ENCODE results near the gene ZMIZ2. TPM values are rescaled to one million over a fixed set of nuclear protein-coding genes. Genes with fewer than 3 reads are reported as not detected.
A peak's percentile ranks its signal among the peaks of the same experiment; 100 is the strongest.

Gene ZMIZ2
- total RNA-seq, 1 donor: 18.8 TPM

GRCh38 chr7:44713141-44713540 lies 35.5 kb upstream of the ZMIZ2 start:
- Histone ChIP-seq H3K79me2 (ENCODE audit: insufficient read depth, low read length) (no peaks in the 10 kb centered on the region), H4K20me1 (ENCODE audit: insufficient read depth, low read length) (no peaks in the 10 kb centered on the region), H3K27ac (ENCODE audit: low read depth, low read length) (no peak overlapping the region), H3K27me3 (ENCODE audit: insufficient read depth, low read length) (no peaks in the 10 kb centered on the region), H3K4me3 (ENCODE audit: insufficient read depth, low read length) (no peak overlapping the region), H3K4me2 (ENCODE audit: insufficient read depth, low read length) (no peak overlapping the region), H3K9me3 (ENCODE audit: low read depth, low read length) (no peaks in the 10 kb centered on the region), H3K36me3 (ENCODE audit: insufficient read depth, low read length) (peaks cover 6% of the 10 kb centered on the region), H3K4me1 (ENCODE audit: insufficient read depth, low read length) (peaks cover 12% of the 10 kb centered on the region), H2AFZ (ENCODE audit: low read length) (no peak overlapping the region)
- TF ChIP-seq CTCF (IDR thresholded peaks at IDR 0.05; ENCODE audit: extremely low read depth, low read depth, low read length): no peak
- no peak for DNase-seq (ENCODE audit: insufficient read length, low spot score, missing footprints)

- H3K9me3 ChIP-seq (ENCODE audit: low read depth, low read length): no peaks in the 10 kb centered on the region
- H3K4me3 ChIP-seq (ENCODE audit: insufficient read depth, low read length): no peak overlapping the region
- H3K79me2 ChIP-seq (ENCODE audit: insufficient read depth, low read length): no peaks in the 10 kb centered on the region
- no peak overlapping the region for H2AFZ ChIP-seq (ENCODE audit: low read length)
- H3K36me3 ChIP-seq (ENCODE audit: insufficient read depth, low read length): peaks cover 6% of the 10 kb centered on the region
- no peak overlapping the region for H3K27ac ChIP-seq (ENCODE audit: low read depth, low read length)
- H3K4me1 ChIP-seq (ENCODE audit: insufficient read depth, low read length): peaks cover 12% of the 10 kb centered on the region
- no peaks in the 10 kb centered on the region for H3K27me3 ChIP-seq (ENCODE audit: insufficient read depth, low read length)
- H3K4me2 ChIP-seq (ENCODE audit: insufficient read depth, low read length): peak overlapping the region; percentile 44
- peak; percentile 86 for DNase-seq (ENCODE audit: insufficient read length, low spot score, missing footprints)
- no peak for TF ChIP-seq CTCF (IDR thresholded peaks at IDR 0.05; ENCODE audit: extremely low read depth, low read depth, low read length)
- no peaks in the 10 kb centered on the region for H4K20me1 ChIP-seq (ENCODE audit: insufficient read depth, low read length)
Measured at GRCh38 chr7:44713680-44714335, 34.8 kb upstream of the ZMIZ2 start.

GRCh38 chr7:44716205-44716604 lies 32.4 kb upstream of the ZMIZ2 start:
- no peaks in the 10 kb centered on the region for H3K79me2 ChIP-seq (ENCODE audit: insufficient read depth, low read length)
- H3K4me3 ChIP-seq (ENCODE audit: insufficient read depth, low read length): no peak overlapping the region
- no peak for TF ChIP-seq CTCF (IDR thresholded peaks at IDR 0.05; ENCODE audit: extremely low read depth, low read depth, low read length)
- no peaks in the 10 kb centered on the region for H3K36me3 ChIP-seq (ENCODE audit: insufficient read depth, low read length)
- H3K4me2 ChIP-seq (ENCODE audit: insufficient read depth, low read length): no peak overlapping the region
- H3K27me3 ChIP-seq (ENCODE audit: insufficient read depth, low read length): no peaks in the 10 kb centered on the region
- no peak for DNase-seq (ENCODE audit: insufficient read length, low spot score, missing footprints)
- peaks cover 12% of the 10 kb centered on the region for H3K4me1 ChIP-seq (ENCODE audit: insufficient read depth, low read length)
- H3K27ac ChIP-seq (ENCODE audit: low read depth, low read length): no peak overlapping the region
- no peaks in the 10 kb centered on the region for H3K9me3 ChIP-seq (ENCODE audit: low read depth, low read length)
- no peaks in the 10 kb centered on the region for H4K20me1 ChIP-seq (ENCODE audit: insufficient read depth, low read length)
- H2AFZ ChIP-seq (ENCODE audit: low read length): no peak overlapping the region

- no peak for DNase-seq (ENCODE audit: insufficient read length, low spot score, missing footprints)
- Histone ChIP-seq H3K27ac (ENCODE audit: low read depth, low read length) (no peak overlapping the region), H3K4me2 (ENCODE audit: insufficient read depth, low read length) (no peak overlapping the region), H3K36me3 (ENCODE audit: insufficient read depth, low read length) (no peaks in the 10 kb centered on the region), H3K79me2 (ENCODE audit: insufficient read depth, low read length) (no peaks in the 10 kb centered on the region), H3K4me1 (ENCODE audit: insufficient read depth, low read length) (no peaks in the 10 kb centered on the region), H3K4me3 (ENCODE audit: insufficient read depth, low read length) (no peak overlapping the region), H3K27me3 (ENCODE audit: insufficient read depth, low read length) (no peaks in the 10 kb centered on the region), H4K20me1 (ENCODE audit: insufficient read depth, low read length) (no peaks in the 10 kb centered on the region), H2AFZ (ENCODE audit: low read length) (no peak overlapping the region), H3K9me3 (ENCODE audit: low read depth, low read length) (no peaks in the 10 kb centered on the region)
- TF ChIP-seq CTCF (IDR thresholded peaks at IDR 0.05; ENCODE audit: extremely low read depth, low read depth, low read length): no peak
Measured at GRCh38 chr7:44720301-44720700, 28.3 kb upstream of the ZMIZ2 start.
